Body of pancreas (tissue), 4 donors: ENCODE measurements around the gene CFAP46.

Experiments
- POLR2A ChIP-seq, 3 donors: fragments of 450-650 bp; IDR thresholded peaks; one replicate each; pipeline ENCODE4 v1.6.1; 2016; ENCODE audit warnings: antibody characterized with exemption in 3 of 3, mild to moderate bottlenecking in 2 of 3
- TF ChIP-seq, protein P1 (sequence below), 7 experiments: fragments of 450-650 bp in 4 of 7; fragments of 200-600 bp in 3 of 7; sonication (generic) in 3 of 7; IDR thresholded peaks; one replicate each; pipeline ENCODE4 v1.5.1; 2016 to 2019; ENCODE audit warnings: antibody characterized with exemption in 7 of 7

DNA sequence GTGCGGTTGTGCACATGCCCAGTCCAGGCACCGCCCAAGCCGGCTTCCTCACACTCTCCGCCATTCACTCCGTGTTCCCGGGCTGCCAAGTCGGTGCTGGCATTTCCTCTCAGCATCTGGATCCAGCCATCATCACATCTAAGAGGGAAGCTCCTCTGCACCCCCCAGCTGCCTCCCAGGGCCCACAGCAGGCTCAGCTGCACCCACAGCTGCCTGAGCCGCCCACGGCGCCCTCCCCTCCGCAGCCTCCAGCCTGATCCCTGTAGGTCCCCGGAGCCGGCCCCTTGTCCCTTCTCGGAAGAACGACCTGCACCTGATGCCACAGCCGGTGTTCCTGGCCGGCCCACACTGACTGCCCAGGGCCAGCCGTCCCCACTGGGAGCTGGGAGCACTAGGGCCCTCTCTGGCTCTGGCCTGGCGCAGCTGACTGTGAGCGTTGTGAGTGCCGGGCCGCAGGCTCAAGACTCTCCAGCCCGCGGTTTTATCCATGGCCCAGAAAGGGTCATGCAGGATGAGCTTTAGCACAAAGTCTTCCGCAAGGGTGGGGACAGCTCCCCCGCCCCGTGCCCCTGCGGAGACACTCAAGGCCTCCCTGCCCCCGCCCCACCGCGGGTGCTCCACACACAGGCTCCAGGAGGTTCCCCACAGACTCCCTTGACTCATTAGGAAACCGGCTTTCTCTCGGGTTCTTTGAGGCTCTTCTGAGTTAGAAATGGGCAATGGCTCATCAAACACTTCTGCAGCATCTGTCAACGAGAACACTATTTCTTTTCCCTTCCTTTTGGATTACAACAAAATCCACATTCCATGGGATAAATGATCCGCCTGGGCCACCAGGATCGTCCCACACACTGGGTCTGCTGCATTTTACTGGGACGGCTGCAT is 31.2 kb downstream of the CFAP46 start:
- TF ChIP-seq POLR2A (IDR thresholded peaks at IDR 0.05), result no peak
- TF ChIP-seq, protein P1, sequence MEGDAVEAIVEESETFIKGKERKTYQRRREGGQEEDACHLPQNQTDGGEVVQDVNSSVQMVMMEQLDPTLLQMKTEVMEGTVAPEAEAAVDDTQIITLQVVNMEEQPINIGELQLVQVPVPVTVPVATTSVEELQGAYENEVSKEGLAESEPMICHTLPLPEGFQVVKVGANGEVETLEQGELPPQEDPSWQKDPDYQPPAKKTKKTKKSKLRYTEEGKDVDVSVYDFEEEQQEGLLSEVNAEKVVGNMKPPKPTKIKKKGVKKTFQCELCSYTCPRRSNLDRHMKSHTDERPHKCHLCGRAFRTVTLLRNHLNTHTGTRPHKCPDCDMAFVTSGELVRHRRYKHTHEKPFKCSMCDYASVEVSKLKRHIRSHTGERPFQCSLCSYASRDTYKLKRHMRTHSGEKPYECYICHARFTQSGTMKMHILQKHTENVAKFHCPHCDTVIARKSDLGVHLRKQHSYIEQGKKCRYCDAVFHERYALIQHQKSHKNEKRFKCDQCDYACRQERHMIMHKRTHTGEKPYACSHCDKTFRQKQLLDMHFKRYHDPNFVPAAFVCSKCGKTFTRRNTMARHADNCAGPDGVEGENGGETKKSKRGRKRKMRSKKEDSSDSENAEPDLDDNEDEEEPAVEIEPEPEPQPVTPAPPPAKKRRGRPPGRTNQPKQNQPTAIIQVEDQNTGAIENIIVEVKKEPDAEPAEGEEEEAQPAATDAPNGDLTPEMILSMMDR (IDR thresholded peaks at IDR 0.05), result no peak
